Cardiac fibroblast (primary cell): ENCODE results near the gene HFE.

ENCODE experiments used
- DNase-seq, 2 donors: peaks; one replicate each; pipeline versions ENCODE4 v3.0.0 to v3.0.0-alpha.2; 2010; ENCODE audit warnings: low read depth in 2 of 2
- H3K4me3 ChIP-seq, 2 donors: replicated peaks in 1 of 2; 1 replicate in 1 of 2; 2 replicates in 1 of 2; pipeline ENCODE4 v1.5.1; 2011; ENCODE audit warnings: low read depth in 2 of 2, low read length in 2 of 2, mild to moderate bottlenecking in 2 of 2, moderate library complexity in 1 of 2
- TF ChIP-seq, protein P1 (sequence below): IDR thresholded peaks from one replicate; pipeline ENCODE4 v1.5.1; 2011; ENCODE audit warnings: low read depth, mild to moderate bottlenecking, low read length, inconsistent platforms

Gene HFE

GRCh38 chr6:26105109-26105730 is 18.0 kb downstream of the HFE start:
- no peak for DNase-seq
- no peak overlapping the region for H3K4me3 ChIP-seq
- TF ChIP-seq, protein P1, sequence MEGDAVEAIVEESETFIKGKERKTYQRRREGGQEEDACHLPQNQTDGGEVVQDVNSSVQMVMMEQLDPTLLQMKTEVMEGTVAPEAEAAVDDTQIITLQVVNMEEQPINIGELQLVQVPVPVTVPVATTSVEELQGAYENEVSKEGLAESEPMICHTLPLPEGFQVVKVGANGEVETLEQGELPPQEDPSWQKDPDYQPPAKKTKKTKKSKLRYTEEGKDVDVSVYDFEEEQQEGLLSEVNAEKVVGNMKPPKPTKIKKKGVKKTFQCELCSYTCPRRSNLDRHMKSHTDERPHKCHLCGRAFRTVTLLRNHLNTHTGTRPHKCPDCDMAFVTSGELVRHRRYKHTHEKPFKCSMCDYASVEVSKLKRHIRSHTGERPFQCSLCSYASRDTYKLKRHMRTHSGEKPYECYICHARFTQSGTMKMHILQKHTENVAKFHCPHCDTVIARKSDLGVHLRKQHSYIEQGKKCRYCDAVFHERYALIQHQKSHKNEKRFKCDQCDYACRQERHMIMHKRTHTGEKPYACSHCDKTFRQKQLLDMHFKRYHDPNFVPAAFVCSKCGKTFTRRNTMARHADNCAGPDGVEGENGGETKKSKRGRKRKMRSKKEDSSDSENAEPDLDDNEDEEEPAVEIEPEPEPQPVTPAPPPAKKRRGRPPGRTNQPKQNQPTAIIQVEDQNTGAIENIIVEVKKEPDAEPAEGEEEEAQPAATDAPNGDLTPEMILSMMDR: no peak

GRCh38 chr6:26105842-26106241 is 18.6 kb downstream of the HFE start:
- TF ChIP-seq, protein P1: no peak
- H3K4me3 ChIP-seq: no peak overlapping the region
- peak in 1 of 2 donors; percentile 9 for DNase-seq

DNA sequence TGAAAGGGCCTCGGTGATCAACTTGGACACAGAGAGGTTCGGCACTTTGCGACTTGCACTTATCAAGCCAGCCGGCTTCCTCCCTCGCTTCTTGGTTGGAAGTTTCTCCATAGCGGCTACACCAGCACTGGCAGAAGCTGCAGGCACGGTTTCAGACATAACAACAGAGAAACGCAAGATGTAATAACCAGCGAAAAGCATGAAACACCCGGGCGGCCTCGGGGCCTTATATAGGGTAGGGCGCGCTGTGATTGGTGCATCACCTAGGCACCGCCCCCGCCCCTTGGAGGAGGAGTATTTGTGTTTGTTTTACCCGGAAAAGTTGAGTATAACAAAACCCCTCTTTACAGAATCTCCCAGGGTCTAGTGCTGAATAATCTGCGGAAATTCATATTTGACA is 20.7 kb downstream of the HFE start:
- DNase-seq: no peak
- no peak overlapping the region for H3K4me3 ChIP-seq
- TF ChIP-seq, protein P1: no peak

DNA sequence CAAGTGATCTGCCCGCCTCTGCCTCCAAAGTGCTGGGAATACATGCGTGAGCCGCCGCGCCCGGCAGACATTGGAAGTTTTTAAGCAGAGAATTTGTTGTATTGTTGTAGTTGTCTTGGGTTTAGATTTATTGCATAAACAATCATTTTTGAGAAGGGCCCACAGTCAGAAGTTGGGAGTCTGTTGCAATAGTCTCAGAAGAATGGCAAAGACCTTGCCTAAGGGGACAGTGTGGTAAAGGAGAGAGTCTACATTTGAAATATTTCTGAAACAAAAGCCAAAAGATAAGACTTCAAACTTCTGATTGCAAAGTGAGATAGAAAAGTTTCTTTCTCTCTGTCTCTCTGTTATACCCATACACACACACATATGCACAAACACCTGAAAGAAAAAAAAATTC is 22.5 kb downstream of the HFE start:
- TF ChIP-seq, protein P1: no peak
- no peak overlapping the region for H3K4me3 ChIP-seq
- DNase-seq: no peak

- TF ChIP-seq, protein P1: no peak
- no peak for DNase-seq
- no peak overlapping the region for H3K4me3 ChIP-seq
Measured at GRCh38 chr6:26113570-26113969, 26.3 kb downstream of the HFE start.

DNA sequence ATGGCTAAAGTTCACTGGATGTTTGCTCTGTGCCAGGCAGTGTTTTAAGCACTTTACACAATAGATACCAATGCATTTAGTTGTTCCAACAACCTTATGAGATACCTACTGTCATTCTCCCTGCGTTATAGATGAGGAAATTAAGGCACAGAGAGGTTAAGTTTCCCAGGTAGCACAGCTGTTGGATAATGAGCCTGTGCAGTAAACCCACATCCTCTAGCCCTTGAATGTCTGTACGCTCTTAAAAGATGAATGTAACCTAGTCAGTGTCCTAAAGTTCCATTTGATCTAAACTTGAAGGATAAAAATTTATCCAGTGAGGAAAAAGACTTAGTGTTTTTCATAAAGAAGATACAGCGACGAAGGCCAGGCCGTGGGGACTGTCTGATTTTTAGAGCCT is 28.0 kb downstream of the HFE start:
- DNase-seq: no peak
- H3K4me3 ChIP-seq: no peak overlapping the region
- TF ChIP-seq, protein P1: no peak

DNA sequence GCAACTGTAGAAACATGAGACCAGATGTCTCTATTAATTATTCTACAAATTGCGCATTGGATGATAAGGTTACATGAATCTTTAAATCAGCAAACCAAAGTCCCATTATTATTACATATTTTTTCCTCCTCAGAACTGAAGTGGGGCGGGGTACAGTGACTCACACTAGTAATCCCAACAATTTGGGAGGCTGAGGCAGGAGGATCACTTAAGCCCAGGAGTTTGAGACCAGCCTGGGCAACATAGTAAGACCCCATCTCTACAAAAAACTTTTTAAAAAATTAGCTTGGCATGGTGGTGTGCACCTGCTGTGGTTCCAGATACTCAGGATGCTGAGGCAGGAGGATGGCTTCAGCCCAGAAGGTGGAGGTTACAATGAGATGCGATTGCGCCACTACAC is 29.0 kb downstream of the HFE start:
- no peak for DNase-seq
- TF ChIP-seq, protein P1: no peak
- no peak overlapping the region for H3K4me3 ChIP-seq
